Nephron progenitor cell (in vitro differentiated cells): Measurements from ENCODE around the gene TMEM245.

Source experiments
- DNase-seq: peaks from one replicate; pipeline ENCODE4 v3.0.0; 2021
- H3K27ac Mint-ChIP-seq: 2 replicates; pipeline ENCODE4 v1.8.0; 2021; ENCODE audit warnings: mild to moderate bottlenecking, moderate library complexity, mixed read lengths
- H3K27me3 Mint-ChIP-seq: 2 replicates; pipeline ENCODE4 v1.8.0; 2021; ENCODE audit warnings: mild to moderate bottlenecking, low read depth, mixed read lengths; ENCODE audit not compliant: poor library complexity
- H3K36me3 Mint-ChIP-seq: 2 replicates; pipeline ENCODE4 v1.8.0; 2021; ENCODE audit warnings: low read depth, mixed read lengths
- H3K4me1 Mint-ChIP-seq: 2 replicates; pipeline ENCODE4 v1.8.0; 2021; ENCODE audit warnings: mixed read lengths
- H3K4me3 Mint-ChIP-seq: 2 replicates; pipeline ENCODE4 v1.8.0; 2021; ENCODE audit warnings: mild to moderate bottlenecking, moderate library complexity, mixed read lengths
- H3K9me3 Mint-ChIP-seq: 2 replicates; pipeline ENCODE4 v1.8.0; 2021; ENCODE audit warnings: mild to moderate bottlenecking, moderate library complexity, mixed read lengths
- CTCF ChIP-seq: fragments of 200-600 bp; sonication (generic); IDR thresholded peaks from 2 replicates; pipeline ENCODE4 v1.5.0; 2021; ENCODE audit warnings: antibody characterized with exemption

The TMEM245 gene

GRCh38 chr9:109141375-109141774 is 21.6 kb upstream of the TMEM245 start:
- no peak for TF ChIP-seq CTCF
- Mint-ChIP-seq H3K27me3 (peaks cover 12% of the 10 kb centered on the region), H3K36me3 (no peaks in the 10 kb centered on the region), H3K4me3 (no peak overlapping the region), H3K27ac (no peak overlapping the region), H3K4me1 (no peaks in the 10 kb centered on the region), H3K9me3 (no peaks in the 10 kb centered on the region)
- no peak for DNase-seq

GRCh38 chr9:109139851-109140250 is 20.1 kb upstream of the TMEM245 start:
- Mint-ChIP-seq H3K4me3 (no peak overlapping the region), H3K9me3 (no peaks in the 10 kb centered on the region), H3K27ac (no peak overlapping the region), H3K27me3 (peaks cover 8% of the 10 kb centered on the region), H3K36me3 (no peaks in the 10 kb centered on the region), H3K4me1 (no peaks in the 10 kb centered on the region)
- no peak for TF ChIP-seq CTCF
- DNase-seq, result no peak

- no peaks in the 10 kb centered on the region for H3K4me1 Mint-ChIP-seq
- H3K27me3 Mint-ChIP-seq, result peaks cover 10% of the 10 kb centered on the region
- no peaks in the 10 kb centered on the region for H3K9me3 Mint-ChIP-seq
- no peak for TF ChIP-seq CTCF
- no peak for DNase-seq
- H3K36me3 Mint-ChIP-seq, result no peaks in the 10 kb centered on the region
- no peak overlapping the region for H3K4me3 Mint-ChIP-seq
- no peak overlapping the region for H3K27ac Mint-ChIP-seq
These were observed 18.7 kb upstream of the TMEM245 start for GRCh38 chr9:109138421-109138820.

- Mint-ChIP-seq H3K4me3 (no peak overlapping the region), H3K27me3 (peaks cover 7% of the 10 kb centered on the region), H3K4me1 (no peaks in the 10 kb centered on the region), H3K36me3 (no peaks in the 10 kb centered on the region), H3K9me3 (no peaks in the 10 kb centered on the region), H3K27ac (no peak overlapping the region)
- DNase-seq, result no peak
- TF ChIP-seq CTCF, result no peak
These were observed 14.4 kb upstream of the TMEM245 start for GRCh38 chr9:109134167-109134578.

- Mint-ChIP-seq H3K4me1 (no peaks in the 10 kb centered on the region), H3K27ac (no peak overlapping the region), H3K9me3 (no peaks in the 10 kb centered on the region), H3K36me3 (no peaks in the 10 kb centered on the region), H3K27me3 (peaks cover 7% of the 10 kb centered on the region), H3K4me3 (no peak overlapping the region)
- DNase-seq, result no peak
- no peak for TF ChIP-seq CTCF
These were observed 13.8 kb upstream of the TMEM245 start for GRCh38 chr9:109133533-109133932.

- Mint-ChIP-seq H3K27ac (no peak overlapping the region), H3K27me3 (peaks cover 7% of the 10 kb centered on the region), H3K4me3 (no peak overlapping the region), H3K4me1 (no peaks in the 10 kb centered on the region), H3K9me3 (no peaks in the 10 kb centered on the region), H3K36me3 (no peaks in the 10 kb centered on the region)
- TF ChIP-seq CTCF, result no peak
- DNase-seq, result no peak
These were observed 12.8 kb upstream of the TMEM245 start for GRCh38 chr9:109132567-109133021.
